Activated T-helper 2 cell treated with anti-CD3 and anti-CD28 coated beads, Interferon-gamma antibody, Interleukin-2, Interleukin-4, amounts not matched to agents 10 μg/mL and 5 μg/mL and 100 μg/mL, durations not matched to agents 14 hours and 24 hours and 36 hours (primary cell): ENCODE results near the gene CFTR. TPM values are rescaled to one million over a fixed set of nuclear protein-coding genes. Genes with fewer than 3 reads are reported as not detected.

ENCODE experiments used
- DNase-seq: peaks from one replicate; pipeline ENCODE4 v3.0.0; 2021; ENCODE audit warnings: low spot score
- H3K27ac Mint-ChIP-seq: one replicate; pipeline ENCODE4 v1.8.0; 2021; ENCODE audit warnings: mixed read lengths
- H3K27me3 Mint-ChIP-seq: one replicate; pipeline ENCODE4 v1.8.0; 2021; ENCODE audit warnings: low read depth, mixed read lengths
- H3K36me3 Mint-ChIP-seq: one replicate; pipeline ENCODE4 v1.8.0; 2021; ENCODE audit warnings: low read depth, mixed read lengths
- H3K4me1 Mint-ChIP-seq: one replicate; pipeline ENCODE4 v1.8.0; 2021; ENCODE audit warnings: low read depth, mixed read lengths
- H3K4me3 Mint-ChIP-seq: one replicate; pipeline ENCODE4 v1.8.0; 2021; ENCODE audit warnings: low read depth, mild to moderate bottlenecking, moderate library complexity, mixed read lengths
- H3K9me3 Mint-ChIP-seq: one replicate; pipeline ENCODE4 v1.8.0; 2021; ENCODE audit warnings: mixed read lengths
- intact Hi-C: fragments of 100-400 bp; cut with micrococcal nuclease; formaldehyde crosslinking; loops from one replicate; pipeline ENCODE4 v1.15.1; 2023
- total RNA-seq: library from RNA; stranded (reverse); gene quantifications from 2 replicates; pipeline ENCODE4 v1.2.3, GENCODE V29; 2022

Gene CFTR
- total RNA-seq, 1 donor from 2014 or later, result not detected

GRCh38 chr7:117565226-117565625 lies 85.4 kb downstream of the CFTR start:
- H3K9me3 Mint-ChIP-seq, result no peaks in the 10 kb centered on the region

GRCh38 chr7:117567781-117568180 lies 88.0 kb downstream of the CFTR start:
- intact Hi-C loops, result no loop called here
- no peak overlapping the region for H3K4me3 Mint-ChIP-seq
- H3K36me3 Mint-ChIP-seq, result no peaks in the 10 kb centered on the region
- H3K27ac Mint-ChIP-seq, result no peak overlapping the region
- H3K4me1 Mint-ChIP-seq, result no peaks in the 10 kb centered on the region
- H3K9me3 Mint-ChIP-seq, result no peaks in the 10 kb centered on the region
- no peak for DNase-seq
- peaks cover 6% of the 10 kb centered on the region for H3K27me3 Mint-ChIP-seq

More at GRCh38 chr7:117565226-117565625, 85.4 kb downstream of the CFTR start:
- Mint-ChIP-seq H3K4me1 (no peaks in the 10 kb centered on the region), H3K4me3 (no peak overlapping the region), H3K27ac (no peak overlapping the region), H3K27me3 (peaks cover 4% of the 10 kb centered on the region), H3K36me3 (no peaks in the 10 kb centered on the region)
- intact Hi-C loops, result no loop called here
- no peak for DNase-seq

GRCh38 chr7:117572856-117573620 lies 93.2 kb downstream of the CFTR start:
- H3K9me3 Mint-ChIP-seq, result no peaks in the 10 kb centered on the region
- peaks cover 9% of the 10 kb centered on the region for H3K27me3 Mint-ChIP-seq
- H3K4me1 Mint-ChIP-seq, result peaks cover 1% of the 10 kb centered on the region
- H3K27ac Mint-ChIP-seq, result no peak overlapping the region
- intact Hi-C loops, result no loop called here
- H3K36me3 Mint-ChIP-seq, result no peaks in the 10 kb centered on the region
- DNase-seq, result no peak
- H3K4me3 Mint-ChIP-seq, result no peak overlapping the region

GRCh38 chr7:117581424-117581823 lies 101.6 kb downstream of the CFTR start:
- Mint-ChIP-seq H3K9me3 (no peaks in the 10 kb centered on the region), H3K4me1 (peaks cover 1% of the 10 kb centered on the region), H3K27me3 (peaks cover 5% of the 10 kb centered on the region), H3K27ac (no peak overlapping the region), H3K36me3 (no peaks in the 10 kb centered on the region), H3K4me3 (no peak overlapping the region)
- DNase-seq, result no peak
- intact Hi-C loops, result no loop called here

DNA sequence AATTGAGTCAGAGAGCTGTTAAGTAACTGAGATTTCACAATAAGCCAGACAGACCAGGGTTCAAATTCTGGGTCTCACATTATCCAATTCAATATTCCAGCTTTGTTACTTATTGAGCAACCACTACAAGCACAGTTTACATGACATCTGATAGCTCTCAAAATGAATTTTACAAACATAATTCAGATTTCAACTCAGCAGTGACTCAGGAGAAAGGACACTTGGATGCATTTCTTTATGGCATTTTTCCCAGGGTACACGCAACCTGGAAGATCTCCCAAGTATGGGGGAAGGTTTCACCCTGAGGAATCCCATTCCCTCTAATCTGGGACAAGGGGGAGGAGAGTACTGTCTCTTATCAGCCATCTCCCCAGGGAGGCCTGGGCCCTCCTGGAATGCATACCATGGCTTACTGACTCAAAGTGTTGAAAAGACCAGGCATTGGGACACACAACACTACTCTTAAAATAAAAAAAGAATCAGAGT lies 102.4 kb downstream of the CFTR start:
- peaks cover 3% of the 10 kb centered on the region for H3K4me1 Mint-ChIP-seq
- H3K27me3 Mint-ChIP-seq, result peaks cover 6% of the 10 kb centered on the region
- no peaks in the 10 kb centered on the region for H3K36me3 Mint-ChIP-seq
- DNase-seq, result no peak
- no peaks in the 10 kb centered on the region for H3K9me3 Mint-ChIP-seq
- H3K4me3 Mint-ChIP-seq, result no peak overlapping the region
- intact Hi-C loops, result no loop called here
- H3K27ac Mint-ChIP-seq, result no peak overlapping the region

DNA sequence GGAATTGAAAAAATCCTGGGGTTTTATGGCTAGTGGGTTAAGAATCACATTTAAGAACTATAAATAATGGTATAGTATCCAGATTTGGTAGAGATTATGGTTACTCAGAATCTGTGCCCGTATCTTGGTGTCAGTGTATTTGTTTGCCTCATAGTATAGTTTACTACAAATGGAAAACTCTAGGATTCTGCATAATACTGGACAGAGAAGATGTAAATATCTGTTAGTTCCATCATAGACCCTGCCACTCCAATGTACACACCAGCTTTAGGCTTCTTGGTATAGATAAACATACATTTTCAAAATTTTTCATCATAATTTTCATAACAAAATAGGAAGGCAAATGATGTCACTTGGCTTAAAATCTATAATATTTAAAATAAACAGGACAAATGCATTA lies 108.1 kb downstream of the CFTR start:
- peaks cover 16% of the 10 kb centered on the region for H3K4me1 Mint-ChIP-seq
- H3K27ac Mint-ChIP-seq, result no peak overlapping the region
- no peak for DNase-seq
- H3K36me3 Mint-ChIP-seq, result no peaks in the 10 kb centered on the region
- intact Hi-C loops, result no loop called here
- peaks cover 8% of the 10 kb centered on the region for H3K27me3 Mint-ChIP-seq
- no peak overlapping the region for H3K4me3 Mint-ChIP-seq
- H3K9me3 Mint-ChIP-seq, result no peaks in the 10 kb centered on the region

DNA sequence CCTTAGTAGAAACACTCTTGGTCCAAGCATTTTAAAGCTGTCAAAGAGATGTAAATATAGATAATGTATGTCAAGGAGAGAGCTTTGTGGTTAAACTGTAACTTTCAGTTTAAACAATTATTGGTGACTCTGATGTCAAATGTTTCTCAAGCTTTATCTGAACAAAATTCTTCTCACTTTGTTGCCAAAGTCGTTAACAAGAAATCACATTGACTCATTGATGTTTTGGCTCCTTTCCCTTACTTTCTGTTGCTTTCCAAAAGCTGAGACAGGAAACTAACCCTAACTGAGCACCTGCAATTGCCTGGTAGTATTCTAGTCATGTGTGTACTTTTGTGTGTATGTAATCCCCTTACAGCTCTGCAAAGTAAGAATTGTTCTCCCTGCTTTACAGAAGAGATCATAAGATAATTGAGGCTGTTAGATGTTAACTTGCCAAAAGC lies 108.5 kb downstream of the CFTR start:
- peaks cover 16% of the 10 kb centered on the region for H3K4me1 Mint-ChIP-seq
- H3K27ac Mint-ChIP-seq, result peak overlapping the region; percentile 36
- no peaks in the 10 kb centered on the region for H3K9me3 Mint-ChIP-seq
- H3K27me3 Mint-ChIP-seq, result peaks cover 8% of the 10 kb centered on the region
- DNase-seq, result no peak
- intact Hi-C loops, result no loop called here
- no peaks in the 10 kb centered on the region for H3K36me3 Mint-ChIP-seq
- peak overlapping the region; percentile 22 for H3K4me3 Mint-ChIP-seq

GRCh38 chr7:117590191-117590590 lies 110.4 kb downstream of the CFTR start:
- intact Hi-C loops, result no loop called here
- Mint-ChIP-seq H3K9me3 (no peaks in the 10 kb centered on the region), H3K27me3 (peaks cover 3% of the 10 kb centered on the region), H3K4me3 (no peak overlapping the region), H3K27ac (no peak overlapping the region), H3K4me1 (peaks cover 16% of the 10 kb centered on the region), H3K36me3 (no peaks in the 10 kb centered on the region)
- DNase-seq, result no peak

DNA sequence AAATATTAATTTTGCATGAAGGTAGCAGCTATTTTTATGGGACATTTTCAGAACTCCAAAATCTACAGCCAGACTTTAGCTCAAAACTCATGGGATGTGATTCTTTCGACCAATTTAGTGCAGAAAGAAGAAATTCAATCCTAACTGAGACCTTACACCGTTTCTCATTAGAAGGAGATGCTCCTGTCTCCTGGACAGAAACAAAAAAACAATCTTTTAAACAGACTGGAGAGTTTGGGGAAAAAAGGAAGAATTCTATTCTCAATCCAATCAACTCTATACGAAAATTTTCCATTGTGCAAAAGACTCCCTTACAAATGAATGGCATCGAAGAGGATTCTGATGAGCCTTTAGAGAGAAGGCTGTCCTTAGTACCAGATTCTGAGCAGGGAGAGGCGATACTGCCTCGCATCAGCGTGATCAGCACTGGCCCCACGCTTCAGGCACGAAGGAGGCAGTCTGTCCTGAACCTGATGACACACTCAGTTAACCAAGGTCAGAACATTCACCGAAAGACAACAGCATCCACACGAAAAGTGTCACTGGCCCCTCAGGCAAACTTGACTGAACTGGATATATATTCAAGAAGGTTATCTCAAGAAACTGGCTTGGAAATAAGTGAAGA lies 112.3 kb downstream of the CFTR start:
- intact Hi-C loops, result no loop called here
- Mint-ChIP-seq H3K4me1 (peaks cover 13% of the 10 kb centered on the region), H3K9me3 (peaks cover 2% of the 10 kb centered on the region), H3K27ac (no peak overlapping the region), H3K4me3 (no peak overlapping the region), H3K36me3 (no peaks in the 10 kb centered on the region), H3K27me3 (peaks cover 2% of the 10 kb centered on the region)
- no peak for DNase-seq

- peaks cover 2% of the 10 kb centered on the region for H3K27me3 Mint-ChIP-seq
- no peak overlapping the region for H3K4me3 Mint-ChIP-seq
- intact Hi-C loops, result no loop called here
- peaks cover 2% of the 10 kb centered on the region for H3K9me3 Mint-ChIP-seq
- no peaks in the 10 kb centered on the region for H3K4me1 Mint-ChIP-seq
- no peak overlapping the region for H3K27ac Mint-ChIP-seq
- H3K36me3 Mint-ChIP-seq, result no peaks in the 10 kb centered on the region
- DNase-seq, result no peak
Measured at GRCh38 chr7:117596134-117596533, 116.3 kb downstream of the CFTR start.

DNA sequence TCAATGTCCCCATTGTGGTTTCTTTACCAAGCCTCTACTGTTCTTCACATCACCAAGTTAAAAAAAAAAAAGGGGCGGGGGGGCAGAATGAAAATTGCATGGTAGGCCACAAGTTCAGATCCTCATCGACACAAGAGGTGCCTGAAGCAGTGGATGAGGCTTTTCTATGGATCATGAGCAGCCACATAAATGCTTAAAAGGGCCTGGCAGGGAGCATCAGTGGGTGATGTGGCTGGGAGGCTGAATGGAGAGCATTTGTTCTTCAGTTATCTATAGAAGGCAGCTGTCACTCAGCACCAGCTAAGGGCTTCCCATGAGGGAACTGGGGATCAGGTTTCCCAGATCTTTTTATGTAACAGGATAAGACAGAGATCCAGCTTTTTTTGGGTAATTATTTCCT lies 117.9 kb downstream of the CFTR start:
- H3K27ac Mint-ChIP-seq, result no peak overlapping the region
- intact Hi-C loops, result no loop called here
- H3K36me3 Mint-ChIP-seq, result no peaks in the 10 kb centered on the region

GRCh38 chr7:117600911-117601310 lies 121.1 kb downstream of the CFTR start:
- Mint-ChIP-seq H3K27me3 (no peaks in the 10 kb centered on the region), H3K36me3 (no peaks in the 10 kb centered on the region), H3K4me3 (no peak overlapping the region), H3K4me1 (no peaks in the 10 kb centered on the region), H3K9me3 (peaks cover 2% of the 10 kb centered on the region), H3K27ac (no peak overlapping the region)
- DNase-seq, result no peak
- intact Hi-C loops, result no loop called here

More for the DNA sequence above, 117.9 kb downstream of the CFTR start:
- Mint-ChIP-seq H3K4me3 (no peak overlapping the region), H3K9me3 (peaks cover 2% of the 10 kb centered on the region), H3K27me3 (no peaks in the 10 kb centered on the region), H3K4me1 (no peaks in the 10 kb centered on the region)
- no peak for DNase-seq

GRCh38 chr7:117603627-117604026 lies 123.8 kb downstream of the CFTR start:
- DNase-seq, result no peak
- intact Hi-C loops, result no loop called here
- Mint-ChIP-seq H3K9me3 (no peaks in the 10 kb centered on the region), H3K27me3 (no peaks in the 10 kb centered on the region), H3K27ac (no peak overlapping the region), H3K4me1 (no peaks in the 10 kb centered on the region), H3K36me3 (no peaks in the 10 kb centered on the region), H3K4me3 (no peak overlapping the region)
